Naive B cell (primary cell): ENCODE measurements around the gene P2RX2. TPM values are rescaled to one million over a fixed set of nuclear protein-coding genes. Genes with fewer than 3 reads are reported as not detected.
A peak's percentile ranks its signal among the peaks of the same experiment; 100 is the strongest.

Source experiments
- ATAC-seq, 2 donors: fragments of 150-1000 bp; cut with Tn5 transposase; 2 replicates each; pipeline ENCODE4 v1.10.0; 2021; ENCODE audit warnings: low read depth in 2 of 2, mild to moderate bottlenecking in 2 of 2, moderate library complexity in 2 of 2
- DNase-seq: peaks from one replicate; pipeline ENCODE4 v3.0.0; 2022
- H3K27ac Mint-ChIP-seq, 6 donors: one replicate each; pipeline ENCODE4 v1.8.0; 2020 to 2022; ENCODE audit warnings: mild to moderate bottlenecking in 6 of 6, mixed read lengths in 6 of 6, moderate library complexity in 5 of 6, inconsistent platforms in 2 of 6
- H3K27me3 Mint-ChIP-seq, 3 donors: one replicate each; pipeline ENCODE4 v1.8.0; 2021 to 2022; ENCODE audit warnings: mixed read lengths in 3 of 3, mild to moderate bottlenecking in 1 of 3
- H3K36me3 Mint-ChIP-seq, 2 donors: one replicate each; pipeline ENCODE4 v1.8.0; 2020 to 2022; ENCODE audit warnings: mixed read lengths in 2 of 2, inconsistent platforms in 1 of 2, mild to moderate bottlenecking in 1 of 2
- H3K4me1 Mint-ChIP-seq, 3 donors: one replicate each; pipeline ENCODE4 v1.8.0; 2020 to 2022; ENCODE audit warnings: mixed read lengths in 3 of 3, inconsistent platforms in 1 of 3, mild to moderate bottlenecking in 1 of 3, moderate library complexity in 1 of 3
- H3K4me3 Mint-ChIP-seq, 8 donors: one replicate each; pipeline ENCODE4 v1.8.0; 2020 to 2022; ENCODE audit warnings: mild to moderate bottlenecking in 8 of 8, mixed read lengths in 8 of 8, moderate library complexity in 8 of 8, inconsistent platforms in 2 of 8
- H3K9me3 Mint-ChIP-seq, 7 donors: one replicate each; pipeline ENCODE4 v1.8.0; 2020 to 2022; ENCODE audit warnings: mixed read lengths in 7 of 7, mild to moderate bottlenecking in 5 of 7, inconsistent platforms in 2 of 7, moderate library complexity in 1 of 7
- polyA plus RNA-seq, 6 donors: library from polyadenylated mRNA; unstranded; fragments of 300-500 nt; fragmentation: Illumina TruSeq; gene quantifications; one replicate each; pipeline ENCODE4 v1.2.3, GENCODE V29; 2021; ENCODE audit warnings: low read depth in 6 of 6

The P2RX2 gene
- not detected for polyA plus RNA-seq

- Mint-ChIP-seq H3K4me3 (peak within 1 kb of the TSS in 7 of 8 donors; percentile 38 to 83 (median 66)), H3K27me3 (peaks cover 20 to 40% (median 33%) of the 10 kb centered on the region in 3 donors), H3K4me1 (peaks cover 11 to 22% (median 16%) of the 10 kb centered on the region in 3 donors), H3K27ac (no peak within 1 kb of the TSS), H3K9me3 (peaks cover 0 to 22% (median 9%) of the 10 kb centered on the region in 7 donors), H3K36me3 (peaks cover 6 to 10% of the 10 kb centered on the region in 2 donors)
- no peak for ATAC-seq
- no peak for DNase-seq
Measured at GRCh38 chr12:132618683-132619043, at the start of gene P2RX2. P2RX2 (plus strand) TSS chr12:132618776; CDS start chr12:132618817, 41 bp downstream.

- H3K9me3 Mint-ChIP-seq: no peaks in the 10 kb centered on the region
- no peak overlapping the region for H3K27ac Mint-ChIP-seq
- ATAC-seq: no peak
Measured at GRCh38 chr12:132568826-132569480, 49.6 kb upstream of the P2RX2 start.

GRCh38 chr12:132569856-132570480 is 48.6 kb upstream of the P2RX2 start:
- H3K36me3 Mint-ChIP-seq: peaks cover 0 to 7% of the 10 kb centered on the region in 2 donors
- ATAC-seq (no peak), DNase-seq (no peak)
- no peaks in the 10 kb centered on the region for H3K27me3 Mint-ChIP-seq
- H3K9me3 Mint-ChIP-seq: no peaks in the 10 kb centered on the region
- H3K27ac Mint-ChIP-seq: no peak overlapping the region
- H3K4me3 Mint-ChIP-seq: no peak overlapping the region
- peaks cover 0 to 7% (median 0%) of the 10 kb centered on the region in 3 donors for H3K4me1 Mint-ChIP-seq

More at GRCh38 chr12:132568826-132569480, 49.6 kb upstream of the P2RX2 start:
- DNase-seq: no peak
- Mint-ChIP-seq H3K4me1 (peaks cover 0 to 7% (median 0%) of the 10 kb centered on the region in 3 donors), H3K36me3 (peaks cover 0 to 8% of the 10 kb centered on the region in 2 donors), H3K4me3 (no peak overlapping the region), H3K27me3 (no peaks in the 10 kb centered on the region)

DNA sequence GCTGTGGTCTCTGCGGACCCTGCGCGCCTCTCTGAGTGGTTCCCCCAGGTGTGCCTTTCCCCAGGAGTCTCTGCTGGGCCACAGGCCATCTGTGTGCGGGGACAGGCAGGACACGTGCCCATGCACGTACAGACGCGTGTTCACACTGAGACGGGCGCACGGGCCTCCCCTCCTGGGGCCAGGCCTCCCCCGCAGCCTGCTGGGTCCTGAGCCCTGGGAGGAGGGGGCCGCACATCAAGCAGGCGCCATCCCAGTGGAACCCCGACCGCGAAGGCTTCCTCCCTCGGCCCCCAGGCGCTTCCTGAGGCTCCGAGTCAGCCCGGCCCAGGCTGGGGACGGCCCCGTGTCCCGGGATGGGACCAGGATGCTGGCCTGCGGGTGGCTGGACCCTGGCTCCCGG is 47.9 kb upstream of the P2RX2 start:
- DNase-seq: no peak
- Mint-ChIP-seq H3K4me3 (no peak overlapping the region), H3K9me3 (no peaks in the 10 kb centered on the region)

DNA sequence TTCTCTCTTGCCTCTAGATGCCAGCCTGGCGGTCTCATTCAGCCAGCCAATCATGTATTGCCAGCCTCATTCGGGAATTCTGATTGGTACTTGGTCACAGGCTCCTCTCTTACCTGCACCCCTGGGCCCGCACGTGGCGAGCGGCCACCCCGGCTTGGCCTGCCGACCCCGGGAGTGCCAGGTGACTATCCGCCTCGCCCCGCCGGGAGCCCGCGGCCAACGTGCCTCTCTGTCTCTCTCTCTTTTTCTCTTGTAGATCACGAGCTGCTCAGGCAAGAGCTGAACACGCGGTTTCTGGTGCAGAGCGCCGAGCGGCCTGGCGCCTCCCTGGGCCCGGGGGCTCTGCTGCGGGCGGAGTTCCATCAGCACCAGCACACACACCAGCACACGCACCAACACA is 47.5 kb upstream of the P2RX2 start:
- no peak overlapping the region for H3K27ac Mint-ChIP-seq
- H3K9me3 Mint-ChIP-seq: no peaks in the 10 kb centered on the region
- H3K27me3 Mint-ChIP-seq: no peaks in the 10 kb centered on the region
- H3K4me3 Mint-ChIP-seq: no peak overlapping the region
- peaks cover 0 to 3% (median 0%) of the 10 kb centered on the region in 3 donors for H3K4me1 Mint-ChIP-seq
- no peaks in the 10 kb centered on the region for H3K36me3 Mint-ChIP-seq
- ATAC-seq (no peak), DNase-seq (no peak)

More for the DNA sequence above, 47.9 kb upstream of the P2RX2 start:
- ATAC-seq: no peak
- no peaks in the 10 kb centered on the region for H3K27me3 Mint-ChIP-seq
- H3K36me3 Mint-ChIP-seq: peaks cover 0 to under 1% of the 10 kb centered on the region in 2 donors
- H3K27ac Mint-ChIP-seq: no peak overlapping the region
- peaks cover 0 to 3% (median 0%) of the 10 kb centered on the region in 3 donors for H3K4me1 Mint-ChIP-seq

GRCh38 chr12:132571598-132571997 is 47.0 kb upstream of the P2RX2 start:
- Mint-ChIP-seq H3K9me3 (no peaks in the 10 kb centered on the region), H3K4me3 (no peak overlapping the region), H3K4me1 (peaks cover 0 to 3% (median 0%) of the 10 kb centered on the region in 3 donors), H3K36me3 (no peaks in the 10 kb centered on the region), H3K27me3 (no peaks in the 10 kb centered on the region), H3K27ac (no peak overlapping the region)
- DNase-seq: no peak
- no peak for ATAC-seq

DNA sequence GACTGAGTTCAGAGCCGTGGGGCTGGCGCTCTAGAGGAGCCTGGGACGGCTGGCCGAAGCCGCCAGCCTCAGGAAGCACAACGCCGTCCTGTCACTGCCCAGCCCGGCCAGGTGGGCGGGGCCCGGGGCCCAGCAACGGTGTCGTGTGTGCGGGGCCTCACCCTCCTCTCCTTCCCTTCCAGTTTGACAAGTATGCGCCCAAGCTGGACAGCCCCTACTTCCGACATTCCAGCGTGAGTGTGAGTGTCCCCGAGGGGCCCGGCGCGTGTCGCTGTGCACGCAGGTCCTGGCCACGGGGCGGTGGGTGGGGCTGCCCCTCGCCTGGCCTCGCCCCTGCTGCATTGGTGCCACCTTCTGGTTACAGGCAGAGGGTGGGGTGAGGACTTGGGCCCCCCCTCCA is 46.5 kb upstream of the P2RX2 start:
- no peak for ATAC-seq
- Mint-ChIP-seq H3K4me1 (peaks cover 0 to 3% (median 0%) of the 10 kb centered on the region in 3 donors), H3K4me3 (no peak overlapping the region), H3K27me3 (no peaks in the 10 kb centered on the region), H3K27ac (no peak overlapping the region), H3K9me3 (no peaks in the 10 kb centered on the region), H3K36me3 (no peaks in the 10 kb centered on the region)
- DNase-seq: no peak

GRCh38 chr12:132572801-132573760 is 45.5 kb upstream of the P2RX2 start:
- no peak for ATAC-seq
- H3K27me3 Mint-ChIP-seq: no peaks in the 10 kb centered on the region
- no peaks in the 10 kb centered on the region for H3K9me3 Mint-ChIP-seq
- DNase-seq: no peak
- no peaks in the 10 kb centered on the region for H3K36me3 Mint-ChIP-seq
- H3K4me3 Mint-ChIP-seq: no peak overlapping the region
- H3K4me1 Mint-ChIP-seq: peaks cover 0 to 3% (median 0%) of the 10 kb centered on the region in 3 donors
- H3K27ac Mint-ChIP-seq: no peak overlapping the region

DNA sequence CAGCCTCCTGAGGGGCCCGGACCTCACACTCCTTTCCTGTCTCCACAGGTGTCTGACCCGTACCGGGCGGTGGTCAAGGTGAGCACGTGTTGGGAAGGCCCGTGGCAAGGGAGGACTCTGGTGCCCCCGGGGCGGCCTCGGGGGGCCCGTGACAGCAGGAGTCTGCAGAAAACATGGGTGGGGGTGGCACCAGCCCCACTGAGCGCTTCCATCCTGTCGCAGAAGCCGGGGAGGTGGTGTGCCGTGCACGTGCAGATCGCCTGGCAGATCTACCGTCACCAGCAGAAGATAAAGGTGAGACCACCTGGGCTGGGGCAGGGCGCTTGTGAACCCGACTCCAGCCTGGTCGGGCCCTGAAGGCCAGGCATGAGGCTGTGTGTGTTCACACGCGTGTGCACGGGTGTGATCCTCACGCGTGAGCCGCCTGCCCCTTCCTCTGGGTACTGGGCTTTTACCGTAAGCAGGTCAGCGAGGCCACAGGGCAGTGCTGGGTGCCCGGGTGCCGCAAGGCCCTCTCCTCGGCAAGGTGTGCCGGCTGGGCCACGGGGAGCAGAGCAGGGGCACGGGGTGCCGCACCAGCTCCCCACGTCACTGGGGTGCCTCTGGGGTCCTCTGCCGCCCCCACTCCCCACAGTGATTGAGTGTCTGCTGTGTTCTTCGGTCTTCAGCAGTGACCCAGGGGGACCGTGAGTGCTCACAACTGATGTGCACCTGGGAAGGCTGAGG is 44.1 kb upstream of the P2RX2 start:
- Mint-ChIP-seq H3K4me3 (no peak overlapping the region), H3K27me3 (no peaks in the 10 kb centered on the region), H3K4me1 (peaks cover 0 to 3% (median 0%) of the 10 kb centered on the region in 3 donors), H3K27ac (no peak overlapping the region), H3K9me3 (no peaks in the 10 kb centered on the region), H3K36me3 (no peaks in the 10 kb centered on the region)
- DNase-seq: no peak
- no peak for ATAC-seq

GRCh38 chr12:132575661-132576060 is 42.9 kb upstream of the P2RX2 start:
- peaks cover 0 to 3% of the 10 kb centered on the region in 2 donors for H3K36me3 Mint-ChIP-seq
- no peak overlapping the region for H3K27ac Mint-ChIP-seq
- no peak overlapping the region for H3K4me3 Mint-ChIP-seq

GRCh38 chr12:132576701-132577100 is 41.9 kb upstream of the P2RX2 start:
- DNase-seq (no peak), ATAC-seq (no peak)
- H3K36me3 Mint-ChIP-seq: peaks cover 0 to 3% of the 10 kb centered on the region in 2 donors
- no peaks in the 10 kb centered on the region for H3K4me1 Mint-ChIP-seq
- H3K27ac Mint-ChIP-seq: peak overlapping the region in 1 of 6 donors; percentile 47
- no peaks in the 10 kb centered on the region for H3K27me3 Mint-ChIP-seq
- no peaks in the 10 kb centered on the region for H3K9me3 Mint-ChIP-seq
- no peak overlapping the region for H3K4me3 Mint-ChIP-seq

More at GRCh38 chr12:132575661-132576060, 42.9 kb upstream of the P2RX2 start:
- no peaks in the 10 kb centered on the region for H3K9me3 Mint-ChIP-seq
- H3K4me1 Mint-ChIP-seq: peaks cover 0 to 3% (median 0%) of the 10 kb centered on the region in 3 donors
- no peak for DNase-seq
- H3K27me3 Mint-ChIP-seq: no peaks in the 10 kb centered on the region
- ATAC-seq: no peak

DNA sequence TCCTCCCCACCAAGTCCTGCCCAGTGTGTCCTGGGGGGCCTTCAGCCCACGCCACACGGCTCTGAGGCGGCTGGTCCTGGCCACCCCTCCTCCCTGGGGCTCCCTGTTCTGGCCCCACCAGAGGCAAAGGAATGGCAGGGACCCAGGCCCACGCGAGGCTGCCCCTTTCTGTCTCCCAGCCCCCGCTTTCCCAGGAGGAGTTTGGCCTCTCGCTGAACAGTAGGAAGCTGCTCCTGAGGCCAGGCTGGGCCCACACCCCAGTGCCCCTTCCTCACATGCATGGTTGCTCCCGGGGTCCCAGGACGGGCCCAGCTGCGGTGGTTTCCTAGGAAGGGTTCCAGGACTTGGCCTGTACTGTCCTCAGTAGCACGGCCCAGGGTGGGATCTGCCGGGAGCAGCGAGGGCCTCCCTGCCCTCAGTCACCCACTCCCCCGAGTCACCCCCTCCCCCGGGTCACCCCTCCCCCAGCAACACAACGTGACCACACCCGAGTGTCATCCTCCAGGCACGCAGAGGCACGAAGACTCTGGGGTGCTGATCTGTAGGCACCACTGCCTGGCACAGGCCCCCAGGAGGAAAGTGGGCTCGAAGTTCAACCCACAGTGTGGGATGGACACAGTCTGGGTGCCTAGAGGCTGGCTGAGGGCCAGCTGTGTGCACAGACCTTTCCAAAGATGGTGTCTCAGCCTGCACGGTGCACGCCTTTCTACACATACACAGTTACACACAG is 41.2 kb upstream of the P2RX2 start:
- Mint-ChIP-seq H3K9me3 (no peaks in the 10 kb centered on the region), H3K27ac (peak overlapping the region in 1 of 6 donors; percentile 72), H3K27me3 (no peaks in the 10 kb centered on the region), H3K36me3 (peaks cover 0 to 3% of the 10 kb centered on the region in 2 donors), H3K4me3 (peak overlapping the region in 1 of 8 donors; percentile 9), H3K4me1 (no peaks in the 10 kb centered on the region)
- DNase-seq: no peak
- ATAC-seq: no peak
